Tibial artery (tissue), 4 donors: ENCODE results near the gene FCER2.

Experiments used
- DNase-seq, 2 donors: peaks; one replicate each; pipeline ENCODE4 v3.0.0-alpha.2; 2019
- H3K27ac ChIP-seq, 2 donors: fragments of 200-600 bp; sonication (generic) in 1 of 2; 1 replicate in 1 of 2; 2 replicates in 1 of 2; pipeline ENCODE4 v1.5.1; 2018 to 2019; ENCODE audit warnings: mild to moderate bottlenecking in 1 of 2
- H3K27me3 ChIP-seq, 2 donors: fragments of 200-600 bp; sonication (generic) in 1 of 2; one replicate each; pipeline versions ENCODE4 v1.5.1 to v1.6.0; 2016 to 2019
- H3K36me3 ChIP-seq, 3 donors: fragments of 200-600 bp; sonication (generic) in 2 of 3; one replicate each; pipeline ENCODE4 v1.5.1; 2016 to 2019; ENCODE audit warnings: mild to moderate bottlenecking in 2 of 3
- H3K4me1 ChIP-seq, 4 donors: fragments of 200-600 bp; sonication (generic) in 2 of 4; 1 replicate in 3 of 4; 2 replicates in 1 of 4; pipeline ENCODE4 v1.5.1; 2016 to 2019
- H3K4me3 ChIP-seq, 2 donors: fragments of 200-600 bp; sonication (generic) in 1 of 2; 1 replicate in 1 of 2; 2 replicates in 1 of 2; pipeline ENCODE4 v1.5.1; 2018 to 2019; ENCODE audit warnings: mild to moderate bottlenecking in 2 of 2
- H3K9me3 ChIP-seq, 3 donors: fragments of 200-600 bp; sonication (generic) in 1 of 3; one replicate each; pipeline ENCODE4 v1.5.1; 2016 to 2019
- intact Hi-C: fragments of 100-400 bp; cut with DNase I; formaldehyde crosslinking; loops from one replicate; pipeline ENCODE4 v1.15.0; 2023; ENCODE audit warnings: low total_unique reads
- TF ChIP-seq, protein P1 (sequence below), 2 experiments: fragments of 200-600 bp in 1 of 2; fragments of 450-650 bp in 1 of 2; IDR thresholded peaks; one replicate each; pipeline ENCODE4 v1.5.1; 2017 to 2019; ENCODE audit warnings: antibody characterized with exemption in 2 of 2, mild to moderate bottlenecking in 1 of 2, moderate library complexity in 1 of 2

The FCER2 gene

GRCh38 chr19:7740682-7741054 lies 38.7 kb upstream of the FCER2 start:
- H3K4me1 ChIP-seq = no peaks in the 10 kb centered on the region
- TF ChIP-seq, protein P1, sequence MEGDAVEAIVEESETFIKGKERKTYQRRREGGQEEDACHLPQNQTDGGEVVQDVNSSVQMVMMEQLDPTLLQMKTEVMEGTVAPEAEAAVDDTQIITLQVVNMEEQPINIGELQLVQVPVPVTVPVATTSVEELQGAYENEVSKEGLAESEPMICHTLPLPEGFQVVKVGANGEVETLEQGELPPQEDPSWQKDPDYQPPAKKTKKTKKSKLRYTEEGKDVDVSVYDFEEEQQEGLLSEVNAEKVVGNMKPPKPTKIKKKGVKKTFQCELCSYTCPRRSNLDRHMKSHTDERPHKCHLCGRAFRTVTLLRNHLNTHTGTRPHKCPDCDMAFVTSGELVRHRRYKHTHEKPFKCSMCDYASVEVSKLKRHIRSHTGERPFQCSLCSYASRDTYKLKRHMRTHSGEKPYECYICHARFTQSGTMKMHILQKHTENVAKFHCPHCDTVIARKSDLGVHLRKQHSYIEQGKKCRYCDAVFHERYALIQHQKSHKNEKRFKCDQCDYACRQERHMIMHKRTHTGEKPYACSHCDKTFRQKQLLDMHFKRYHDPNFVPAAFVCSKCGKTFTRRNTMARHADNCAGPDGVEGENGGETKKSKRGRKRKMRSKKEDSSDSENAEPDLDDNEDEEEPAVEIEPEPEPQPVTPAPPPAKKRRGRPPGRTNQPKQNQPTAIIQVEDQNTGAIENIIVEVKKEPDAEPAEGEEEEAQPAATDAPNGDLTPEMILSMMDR (IDR thresholded peaks at IDR 0.05) = no peak
- no peaks in the 10 kb centered on the region for H3K36me3 ChIP-seq
- no peak for DNase-seq
- no peaks in the 10 kb centered on the region for H3K9me3 ChIP-seq
- peaks cover 0 to 4% of the 10 kb centered on the region in 2 donors for H3K27me3 ChIP-seq
- H3K27ac ChIP-seq = no peak overlapping the region
- intact Hi-C loops = no loop called here
- no peak overlapping the region for H3K4me3 ChIP-seq

GRCh38 chr19:7739801-7740681 lies 38.1 kb upstream of the FCER2 start:
- Histone ChIP-seq H3K27me3 (peaks cover 0 to 4% of the 10 kb centered on the region in 2 donors), H3K9me3 (no peaks in the 10 kb centered on the region), H3K36me3 (no peaks in the 10 kb centered on the region), H3K4me3 (no peak overlapping the region), H3K4me1 (no peaks in the 10 kb centered on the region), H3K27ac (no peak overlapping the region)
- intact Hi-C loops = no loop called here
- TF ChIP-seq, protein P1 (IDR thresholded peaks at IDR 0.05) = no peak
- DNase-seq = no peak

DNA sequence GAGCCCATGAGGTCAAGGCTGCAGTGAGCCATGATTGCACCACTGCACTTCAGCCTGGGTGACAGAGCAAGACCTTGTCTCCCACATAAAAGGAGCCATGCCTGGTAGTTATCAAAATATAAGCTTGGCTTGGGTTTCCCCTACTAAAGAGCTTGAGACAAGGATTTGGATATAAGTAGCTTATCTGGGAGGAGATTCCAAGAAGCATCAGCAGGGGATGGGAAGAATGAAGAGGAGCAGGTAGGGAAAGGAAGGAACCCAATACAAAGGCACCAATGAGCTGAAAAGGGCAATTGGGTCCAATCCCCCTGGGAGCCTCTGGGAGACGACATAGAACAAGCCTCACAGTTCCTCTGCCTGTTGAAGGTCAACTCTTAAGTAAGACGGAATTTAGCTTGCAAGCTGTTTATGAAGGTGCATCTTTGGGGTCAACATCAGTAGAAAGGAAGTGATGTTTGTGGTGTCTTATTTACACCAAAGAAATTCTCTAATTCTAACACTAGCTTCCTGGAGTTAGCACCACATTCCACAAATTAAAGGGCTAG lies 37.4 kb upstream of the FCER2 start:
- no peak for DNase-seq
- Histone ChIP-seq H3K9me3 (no peaks in the 10 kb centered on the region), H3K4me1 (no peaks in the 10 kb centered on the region), H3K4me3 (no peak overlapping the region), H3K27ac (no peak overlapping the region), H3K27me3 (peaks cover 0 to 4% of the 10 kb centered on the region in 2 donors), H3K36me3 (no peaks in the 10 kb centered on the region)
- TF ChIP-seq, protein P1 (IDR thresholded peaks at IDR 0.05) = no peak
- intact Hi-C loops = no loop called here

GRCh38 chr19:7738023-7738422 lies 36.1 kb upstream of the FCER2 start:
- TF ChIP-seq, protein P1 (IDR thresholded peaks at IDR 0.05) = no peak
- no peaks in the 10 kb centered on the region for H3K36me3 ChIP-seq
- no peak for DNase-seq
- H3K4me1 ChIP-seq = no peaks in the 10 kb centered on the region
- H3K4me3 ChIP-seq = no peak overlapping the region
- H3K9me3 ChIP-seq = no peaks in the 10 kb centered on the region
- H3K27ac ChIP-seq = no peak overlapping the region
- intact Hi-C loops = no loop called here
- peaks cover 0 to 6% of the 10 kb centered on the region in 2 donors for H3K27me3 ChIP-seq

DNA sequence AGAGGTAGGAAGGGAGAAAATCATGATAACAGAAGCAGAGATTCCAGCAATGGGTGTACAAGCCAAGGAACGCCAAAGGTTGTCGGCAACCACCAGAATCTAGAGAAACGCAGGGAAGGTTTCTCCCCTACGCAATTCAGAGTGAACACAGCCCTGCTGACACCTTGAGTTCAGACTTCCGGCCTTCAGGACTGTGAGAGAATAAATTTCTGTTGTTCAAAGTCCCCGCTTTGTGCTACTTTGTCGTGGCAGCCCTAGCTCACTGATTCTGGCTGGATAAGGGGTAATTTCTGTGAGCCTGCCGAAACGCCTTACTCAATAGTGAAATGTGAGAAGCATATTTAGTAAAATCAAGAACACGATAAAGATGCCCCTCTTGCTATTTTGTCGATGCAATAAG lies 35.3 kb upstream of the FCER2 start:
- Histone ChIP-seq H3K27me3 (peaks cover 0 to 10% of the 10 kb centered on the region in 2 donors), H3K9me3 (no peaks in the 10 kb centered on the region), H3K27ac (no peak overlapping the region), H3K4me1 (no peaks in the 10 kb centered on the region), H3K4me3 (no peak overlapping the region), H3K36me3 (no peaks in the 10 kb centered on the region)
- intact Hi-C loops = no loop called here
- TF ChIP-seq, protein P1 (IDR thresholded peaks at IDR 0.05) = no peak
- no peak for DNase-seq
